ENCODE results near the gene KATNIP.

KATNIP gene

DNA sequence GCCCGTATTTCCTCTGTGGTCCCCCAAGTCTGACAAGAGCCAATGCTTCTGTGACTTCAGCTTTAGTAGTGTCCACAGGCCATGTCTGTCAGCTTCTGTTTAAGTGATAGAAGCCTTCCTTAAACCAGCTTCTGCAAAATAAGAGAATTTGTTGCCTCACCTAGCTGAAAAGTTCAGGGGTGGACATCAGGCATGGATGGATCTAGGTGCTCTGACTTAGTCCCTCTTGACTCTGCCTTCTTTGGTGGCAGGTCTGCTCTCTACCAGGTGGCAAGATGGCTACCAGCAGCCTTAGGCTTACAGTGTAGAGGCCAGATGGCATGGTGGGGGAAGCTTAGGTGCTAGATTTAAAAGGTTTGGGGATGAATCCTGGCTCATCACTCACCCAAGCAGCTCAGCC is 33.7 kb downstream of the KATNIP start:
- H2BK120ac ChIP-seq (ENCODE audit: low read depth, low read length), result no peak overlapping the region
- no peak overlapping the region for H2BK5ac ChIP-seq (ENCODE audit: low read length)
- H3K18ac ChIP-seq (ENCODE audit: low read length), result no peak overlapping the region
- H3K27me3 ChIP-seq (ENCODE audit: control insufficient read depth in 3 of 3, insufficient read depth in 3 of 3, low read depth in 1 of 3, low read length in 3 of 3), result no peaks in the 10 kb centered on the region
- peaks cover 0 to 3% of the 10 kb centered on the region in 2 donors for H3K4me1 ChIP-seq (ENCODE audit: control insufficient read depth in 2 of 2, insufficient read depth in 1 of 2, low read depth in 1 of 2, low read length in 2 of 2)
- H3K36me3 ChIP-seq (replicated peaks in 1 of 2; ENCODE audit: control insufficient read depth in 2 of 2, insufficient read depth in 2 of 2, low read length in 2 of 2), result peaks cover 3 to 18% of the 10 kb centered on the region in 2 donors
- no peak overlapping the region for H2BK12ac ChIP-seq (ENCODE audit: low read length)
- no peak overlapping the region for H4K91ac ChIP-seq (ENCODE audit: low read depth, low read length, poor library complexity)
- DNase-seq (ENCODE audit: low spot score), result no peak
- H3K4me3 ChIP-seq (ENCODE audit: low read length in 2 of 2), result no peak overlapping the region
- no peak overlapping the region for H3K27ac ChIP-seq (replicated peaks; ENCODE audit: low read length)
- H3K79me1 ChIP-seq (ENCODE audit: low read depth, low read length), result no peaks in the 10 kb centered on the region
- H2AK5ac ChIP-seq (ENCODE audit: low read depth, low read length), result no peak overlapping the region
- no peak overlapping the region for H3K14ac ChIP-seq (ENCODE audit: low read length)
- no peak overlapping the region for H4K8ac ChIP-seq (ENCODE audit: low read depth, low read length)
- H3K9ac ChIP-seq (ENCODE audit: low read depth, low read length, poor library complexity), result no peak overlapping the region
- no peak overlapping the region for H3K4me2 ChIP-seq (ENCODE audit: insufficient read depth, low read length, poor library complexity, severe bottlenecking)
- no peak overlapping the region for H2AFZ ChIP-seq (ENCODE audit: low read length)
- peaks cover 0 to 3% of the 10 kb centered on the region in 2 donors for H3K9me3 ChIP-seq (replicated peaks in 1 of 2; ENCODE audit: control insufficient read depth in 2 of 2, insufficient read depth in 1 of 2, low read depth in 1 of 2, low read length in 2 of 2)
- H2BK15ac ChIP-seq (ENCODE audit: low read length), result no peak overlapping the region
- no CpG with 5 or more reads among the region's 1 CpG for WGBS, 2 donors (ENCODE audit: extremely low coverage in 2 of 2, insufficient read length in 2 of 2, insufficient replicate concordance in 1 of 2)
- H3K4ac ChIP-seq (ENCODE audit: low read length), result no peak overlapping the region
- no peak overlapping the region for H3K23ac ChIP-seq (ENCODE audit: low read depth, low read length, poor library complexity)

DNA sequence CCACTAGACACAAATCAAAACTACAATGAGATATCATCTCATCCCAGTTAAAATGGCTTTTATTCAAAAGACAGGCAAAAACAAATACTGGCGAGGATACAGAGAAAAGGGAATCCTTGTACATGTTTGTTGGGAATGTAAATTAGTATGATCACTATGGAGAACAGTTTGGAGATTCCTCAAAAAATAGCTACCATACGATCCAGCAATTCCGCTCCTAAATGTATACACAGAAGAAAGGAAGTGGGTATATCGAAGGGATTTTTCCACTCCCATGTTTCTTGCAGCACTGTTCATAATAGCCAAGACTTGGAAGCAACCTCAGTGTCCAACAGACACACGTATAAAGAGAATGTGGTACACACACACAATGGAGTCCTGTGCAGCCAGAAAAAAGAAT is 35.3 kb downstream of the KATNIP start:
- Histone ChIP-seq H3K18ac (ENCODE audit: low read length) (no peak overlapping the region), H3K9me3 (replicated peaks in 1 of 2; ENCODE audit: control insufficient read depth in 2 of 2, insufficient read depth in 1 of 2, low read depth in 1 of 2, low read length in 2 of 2) (peaks cover 0 to 3% of the 10 kb centered on the region in 2 donors), H3K4me2 (ENCODE audit: insufficient read depth, low read length, poor library complexity, severe bottlenecking) (no peak overlapping the region), H3K4me3 (ENCODE audit: low read length in 2 of 2) (no peak overlapping the region), H3K14ac (ENCODE audit: low read length) (no peak overlapping the region), H3K23ac (ENCODE audit: low read depth, low read length, poor library complexity) (no peak overlapping the region), H3K9ac (ENCODE audit: low read depth, low read length, poor library complexity) (no peak overlapping the region), H2BK120ac (ENCODE audit: low read depth, low read length) (no peak overlapping the region), H2AFZ (ENCODE audit: low read length) (no peak overlapping the region), H3K27ac (replicated peaks; ENCODE audit: low read length) (no peak overlapping the region), H4K91ac (ENCODE audit: low read depth, low read length, poor library complexity) (no peak overlapping the region), H2BK15ac (ENCODE audit: low read length) (no peak overlapping the region), H3K79me1 (ENCODE audit: low read depth, low read length) (no peaks in the 10 kb centered on the region), H2BK12ac (ENCODE audit: low read length) (no peak overlapping the region), H4K8ac (ENCODE audit: low read depth, low read length) (no peak overlapping the region), H3K4ac (ENCODE audit: low read length) (no peak overlapping the region), H3K27me3 (ENCODE audit: control insufficient read depth in 3 of 3, insufficient read depth in 3 of 3, low read depth in 1 of 3, low read length in 3 of 3) (no peaks in the 10 kb centered on the region), H3K36me3 (replicated peaks in 1 of 2; ENCODE audit: control insufficient read depth in 2 of 2, insufficient read depth in 2 of 2, low read length in 2 of 2) (peaks cover 3 to 17% of the 10 kb centered on the region in 2 donors), H3K4me1 (ENCODE audit: control insufficient read depth in 2 of 2, insufficient read depth in 1 of 2, low read depth in 1 of 2, low read length in 2 of 2) (peaks cover 0 to 3% of the 10 kb centered on the region in 2 donors), H2AK5ac (ENCODE audit: low read depth, low read length) (no peak overlapping the region), H2BK5ac (ENCODE audit: low read length) (no peak overlapping the region)
- DNase-seq (ENCODE audit: low spot score), result no peak
- no CpG with 5 or more reads among the region's 5 CpGs for WGBS, 2 donors (ENCODE audit: extremely low coverage in 2 of 2, insufficient read length in 2 of 2, insufficient replicate concordance in 1 of 2)

DNA sequence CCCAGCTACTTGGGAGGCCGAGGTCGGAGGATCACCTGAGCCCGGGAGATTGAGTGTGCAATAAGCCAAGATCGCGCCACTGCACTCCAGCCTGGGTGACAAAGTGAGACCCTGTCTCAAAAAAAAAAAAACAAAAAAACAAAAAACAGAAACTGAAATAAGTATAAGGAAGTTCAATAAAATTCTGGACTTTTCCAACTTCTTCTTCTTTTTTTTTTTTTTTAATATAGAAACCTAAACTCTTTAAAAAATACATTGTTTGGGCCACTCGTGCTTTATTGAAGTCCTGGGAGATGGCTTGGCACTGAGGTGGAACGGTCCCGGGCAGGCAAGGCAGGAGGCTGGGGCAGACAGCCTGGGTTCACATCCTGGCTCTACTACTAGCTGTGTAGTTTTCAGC is 36.8 kb downstream of the KATNIP start:
- Histone ChIP-seq H3K27ac (replicated peaks; ENCODE audit: low read length) (no peak overlapping the region), H3K4me2 (ENCODE audit: insufficient read depth, low read length, poor library complexity, severe bottlenecking) (no peak overlapping the region), H4K8ac (ENCODE audit: low read depth, low read length) (no peak overlapping the region), H3K4ac (ENCODE audit: low read length) (no peak overlapping the region), H3K36me3 (replicated peaks in 1 of 2; ENCODE audit: control insufficient read depth in 2 of 2, insufficient read depth in 2 of 2, low read length in 2 of 2) (peaks cover 3 to 15% of the 10 kb centered on the region in 2 donors), H3K14ac (ENCODE audit: low read length) (no peak overlapping the region), H2BK15ac (ENCODE audit: low read length) (no peak overlapping the region), H2BK12ac (ENCODE audit: low read length) (no peak overlapping the region), H2BK120ac (ENCODE audit: low read depth, low read length) (no peak overlapping the region), H2AFZ (ENCODE audit: low read length) (no peak overlapping the region), H4K91ac (ENCODE audit: low read depth, low read length, poor library complexity) (no peak overlapping the region), H3K4me1 (ENCODE audit: control insufficient read depth in 2 of 2, insufficient read depth in 1 of 2, low read depth in 1 of 2, low read length in 2 of 2) (peaks cover 0 to 3% of the 10 kb centered on the region in 2 donors), H3K23ac (ENCODE audit: low read depth, low read length, poor library complexity) (no peak overlapping the region), H3K27me3 (ENCODE audit: control insufficient read depth in 3 of 3, insufficient read depth in 3 of 3, low read depth in 1 of 3, low read length in 3 of 3) (no peaks in the 10 kb centered on the region), H3K9me3 (replicated peaks in 1 of 2; ENCODE audit: control insufficient read depth in 2 of 2, insufficient read depth in 1 of 2, low read depth in 1 of 2, low read length in 2 of 2) (peaks cover 0 to 3% of the 10 kb centered on the region in 2 donors), H2BK5ac (ENCODE audit: low read length) (no peak overlapping the region), H3K9ac (ENCODE audit: low read depth, low read length, poor library complexity) (no peak overlapping the region), H3K79me1 (ENCODE audit: low read depth, low read length) (no peaks in the 10 kb centered on the region), H2AK5ac (ENCODE audit: low read depth, low read length) (no peak overlapping the region), H3K4me3 (ENCODE audit: low read length in 2 of 2) (no peak overlapping the region), H3K18ac (ENCODE audit: low read length) (no peak overlapping the region)
- DNase-seq (ENCODE audit: low spot score), result no peak
- WGBS, 2 donors (ENCODE audit: extremely low coverage in 2 of 2, insufficient read length in 2 of 2, insufficient replicate concordance in 1 of 2), result no CpG with 5 or more reads among the region's 8 CpGs

DNA sequence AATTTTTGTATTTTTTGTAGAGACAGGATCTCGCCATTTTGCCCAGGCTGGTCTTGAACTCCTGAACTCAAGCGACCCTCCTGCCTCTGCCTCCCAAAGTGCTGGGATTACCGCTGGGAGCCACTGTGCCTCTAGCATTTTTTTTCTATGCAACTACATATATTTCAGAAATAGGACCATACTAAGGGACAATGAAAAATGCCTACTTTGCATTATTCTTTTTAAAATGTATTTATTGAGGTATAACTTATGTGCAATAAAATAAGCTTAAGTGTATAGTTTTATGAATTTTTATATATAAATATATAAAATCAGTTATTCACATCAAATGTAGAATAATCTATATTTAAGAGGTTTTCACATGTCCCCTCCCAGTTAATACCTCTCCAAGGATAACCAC is 38.1 kb downstream of the KATNIP start:
- no peak overlapping the region for H3K18ac ChIP-seq (ENCODE audit: low read length)
- no peak overlapping the region for H3K9ac ChIP-seq (ENCODE audit: low read depth, low read length, poor library complexity)
- H4K8ac ChIP-seq (ENCODE audit: low read depth, low read length), result no peak overlapping the region
- H3K4me2 ChIP-seq (ENCODE audit: insufficient read depth, low read length, poor library complexity, severe bottlenecking), result no peak overlapping the region
- no peak overlapping the region for H3K4me3 ChIP-seq (ENCODE audit: low read length in 2 of 2)
- H2BK5ac ChIP-seq (ENCODE audit: low read length), result no peak overlapping the region
- H3K4ac ChIP-seq (ENCODE audit: low read length), result no peak overlapping the region
- H3K9me3 ChIP-seq (replicated peaks in 1 of 2; ENCODE audit: control insufficient read depth in 2 of 2, insufficient read depth in 1 of 2, low read depth in 1 of 2, low read length in 2 of 2), result peaks cover 0 to 3% of the 10 kb centered on the region in 2 donors
- no peak overlapping the region for H2BK120ac ChIP-seq (ENCODE audit: low read depth, low read length)
- H3K36me3 ChIP-seq (replicated peaks in 1 of 2; ENCODE audit: control insufficient read depth in 2 of 2, insufficient read depth in 2 of 2, low read length in 2 of 2), result peaks cover 3 to 5% of the 10 kb centered on the region in 2 donors
- no peak overlapping the region for H3K27ac ChIP-seq (replicated peaks; ENCODE audit: low read length)
- no peaks in the 10 kb centered on the region for H3K79me1 ChIP-seq (ENCODE audit: low read depth, low read length)
- no peak overlapping the region for H4K91ac ChIP-seq (ENCODE audit: low read depth, low read length, poor library complexity)
- H3K14ac ChIP-seq (ENCODE audit: low read length), result no peak overlapping the region
- no CpG with 5 or more reads among the region's 3 CpGs for WGBS, 2 donors (ENCODE audit: extremely low coverage in 2 of 2, insufficient read length in 2 of 2, insufficient replicate concordance in 1 of 2)
- H2BK15ac ChIP-seq (ENCODE audit: low read length), result no peak overlapping the region
- no peak overlapping the region for H2AK5ac ChIP-seq (ENCODE audit: low read depth, low read length)
- no peaks in the 10 kb centered on the region for H3K4me1 ChIP-seq (ENCODE audit: control insufficient read depth in 2 of 2, insufficient read depth in 1 of 2, low read depth in 1 of 2, low read length in 2 of 2)
- no peak for DNase-seq (ENCODE audit: low spot score)
- no peak overlapping the region for H2AFZ ChIP-seq (ENCODE audit: low read length)
- no peak overlapping the region for H2BK12ac ChIP-seq (ENCODE audit: low read length)
- H3K27me3 ChIP-seq (ENCODE audit: control insufficient read depth in 3 of 3, insufficient read depth in 3 of 3, low read depth in 1 of 3, low read length in 3 of 3), result no peaks in the 10 kb centered on the region
- no peak overlapping the region for H3K23ac ChIP-seq (ENCODE audit: low read depth, low read length, poor library complexity)

Data from neuronal stem cell (in vitro differentiated cells).